Measurements from ENCODE around the gene CALD1. TPM values are rescaled to one million over a fixed set of nuclear protein-coding genes. Genes with fewer than 3 reads are reported as not detected.
"Not testable (repeated sequence)": the region's sequence is repeated elsewhere in the genome, so short reads cannot be mapped to it uniquely, and the experiment has no call there.

CALD1 gene
- polyA plus RNA-seq, 4 donors: 217 to 273 (median 247) TPM

- DNase-seq (ENCODE audit: low read depth in 4 of 4, low spot score in 2 of 4): no peak
Observed at GRCh38 chr7:134941952-134942351, 162.5 kb downstream of the CALD1 start.

- no peak for DNase-seq (ENCODE audit: low read depth in 4 of 4, low spot score in 2 of 4)
Observed at GRCh38 chr7:134942690-134943466, 163.4 kb downstream of the CALD1 start.

- DNase-seq (ENCODE audit: low read depth in 4 of 4, low spot score in 2 of 4): no peak
Observed at GRCh38 chr7:134943785-134944400, 164.5 kb downstream of the CALD1 start.

GRCh38 chr7:134945691-134946090 lies 166.3 kb downstream of the CALD1 start:
- DNase-seq (ENCODE audit: low read depth in 4 of 4, low spot score in 2 of 4): no peak

- DNase-seq (ENCODE audit: low read depth in 4 of 4, low spot score in 2 of 4): no peak
Observed at GRCh38 chr7:134946260-134946659, 166.8 kb downstream of the CALD1 start.

- DNase-seq (ENCODE audit: low read depth in 4 of 4, low spot score in 2 of 4): no peak
Observed at GRCh38 chr7:134947329-134947728, 167.9 kb downstream of the CALD1 start.

- no peak for DNase-seq (ENCODE audit: low read depth in 4 of 4, low spot score in 2 of 4)
Observed at GRCh38 chr7:134947831-134948230, 168.4 kb downstream of the CALD1 start.

GRCh38 chr7:134948246-134948645 lies 168.8 kb downstream of the CALD1 start:
- DNase-seq (ENCODE audit: low read depth in 4 of 4, low spot score in 2 of 4): no peak

- no peak for DNase-seq (ENCODE audit: low read depth in 4 of 4, low spot score in 2 of 4)
Observed at GRCh38 chr7:134948736-134949135, 169.3 kb downstream of the CALD1 start.

GRCh38 chr7:134949171-134949570 lies 169.7 kb downstream of the CALD1 start:
- no peak for DNase-seq (ENCODE audit: low read depth in 4 of 4, low spot score in 2 of 4)

GRCh38 chr7:134954197-134955082 lies 175.0 kb downstream of the CALD1 start:
- DNase-seq (ENCODE audit: low read depth in 4 of 4, low spot score in 2 of 4): no peak

- DNase-seq (ENCODE audit: low read depth in 4 of 4, low spot score in 2 of 4): no peak
Observed at GRCh38 chr7:134957005-134957404, 177.6 kb downstream of the CALD1 start.

- no peak for DNase-seq (ENCODE audit: low read depth in 4 of 4, low spot score in 2 of 4)
Observed at GRCh38 chr7:134959810-134960209, 180.4 kb downstream of the CALD1 start.

- DNase-seq (ENCODE audit: low read depth in 4 of 4, low spot score in 2 of 4): no peak
Observed at GRCh38 chr7:134962270-134962780, 182.9 kb downstream of the CALD1 start.

- no peak for DNase-seq (ENCODE audit: low read depth in 4 of 4, low spot score in 2 of 4)
Observed at GRCh38 chr7:134963036-134963435, 183.6 kb downstream of the CALD1 start.

- no peak for DNase-seq (ENCODE audit: low read depth in 4 of 4, low spot score in 2 of 4)
Observed at GRCh38 chr7:134966691-134967090, 187.3 kb downstream of the CALD1 start.

GRCh38 chr7:134968110-134968509 lies 188.7 kb downstream of the CALD1 start:
- DNase-seq (ENCODE audit: low read depth in 4 of 4, low spot score in 2 of 4): no peak

GRCh38 chr7:134981645-134982044 lies 202.2 kb downstream of the CALD1 start:
- not testable (repeated sequence) for DNase-seq (ENCODE audit: low read depth in 4 of 4, low spot score in 2 of 4)

GRCh38 chr7:134985894-134986362 lies 206.5 kb downstream of the CALD1 start:
- DNase-seq (ENCODE audit: low read depth in 4 of 4, low spot score in 2 of 4): no peak

GRCh38 chr7:134986363-134987251 lies 207.2 kb downstream of the CALD1 start, which contains the start of gene AGBL3:
Gene AGBL3 (plus strand): TSS chr7:134986508. CDS start chr7:134987934, 1,426 bp downstream.
- peak; percentile 91 to 96 (median 93) for DNase-seq (ENCODE audit: low read depth in 4 of 4, low spot score in 2 of 4)

Measured in left renal cortex interstitium (tissue), 4 donors.